ENCODE data around the gene TGFBR2. TPM values are rescaled to one million over a fixed set of nuclear protein-coding genes. Genes with fewer than 3 reads are reported as not detected.

TGFBR2 gene
- total and polyA plus RNA-seq, 5 donors, result 77.7 to 255 (median 197) TPM

GRCh38 chr3:30658328-30659052 lies 52.1 kb downstream of the TGFBR2 start:
- Histone ChIP-seq H3K4me1 (ENCODE audit: control insufficient read depth, insufficient read depth, low read length) (peaks cover 38% of the 10 kb centered on the region), H3K27ac (ENCODE audit: low read length) (peak overlapping the region; percentile 87), H3K4me3 (ENCODE audit: low read length) (no peak overlapping the region), H3K27me3 (ENCODE audit: control insufficient read depth, insufficient read depth) (no peaks in the 10 kb centered on the region), H3K9me3 (ENCODE audit: control insufficient read depth, low read length) (no peaks in the 10 kb centered on the region)
- intact Hi-C loops (cut with DNase I), result no loop called here
- ATAC-seq (peak; percentile 59 to 67), DNase-seq (peak in 1 of 3 donors; percentile 54)
- WGBS, result 19% methylated on average over 9 of the region's 9 CpGs

- DNase-seq (peak in 1 of 3 donors; percentile 26), ATAC-seq (peak; percentile 30 to 49)
- peak overlapping the region; percentile 34 for H3K27ac ChIP-seq (ENCODE audit: low read length)
- intact Hi-C loops (cut with DNase I), result no loop called here
- H3K4me3 ChIP-seq (ENCODE audit: low read length), result no peak overlapping the region
- no peaks in the 10 kb centered on the region for H3K27me3 ChIP-seq (ENCODE audit: control insufficient read depth, insufficient read depth)
- no peaks in the 10 kb centered on the region for H3K9me3 ChIP-seq (ENCODE audit: control insufficient read depth, low read length)
- 71% methylated on average over 7 of the region's 7 CpGs for WGBS
- H3K4me1 ChIP-seq (ENCODE audit: control insufficient read depth, insufficient read depth, low read length), result peaks cover 34% of the 10 kb centered on the region
Observed at GRCh38 chr3:30659270-30660130, 53.1 kb downstream of the TGFBR2 start.

- Histone ChIP-seq H3K27me3 (ENCODE audit: control insufficient read depth, insufficient read depth) (no peaks in the 10 kb centered on the region), H3K27ac (ENCODE audit: low read length) (no peak overlapping the region), H3K9me3 (ENCODE audit: control insufficient read depth, low read length) (no peaks in the 10 kb centered on the region), H3K4me3 (ENCODE audit: low read length) (no peak overlapping the region), H3K4me1 (ENCODE audit: control insufficient read depth, insufficient read depth, low read length) (peaks cover 34% of the 10 kb centered on the region)
- ATAC-seq (no peak), DNase-seq (no peak)
- intact Hi-C loops (cut with DNase I), result no loop called here
- 60% methylated on average over 3 of the region's 3 CpGs for WGBS
Observed at GRCh38 chr3:30660136-30660535, 53.7 kb downstream of the TGFBR2 start.

- WGBS, result 87% methylated on average over 3 of the region's 3 CpGs
- Histone ChIP-seq H3K27ac (ENCODE audit: low read length) (peak overlapping the region; percentile 78), H3K4me3 (ENCODE audit: low read length) (no peak overlapping the region)
Observed at GRCh38 chr3:30660656-30661055, 54.3 kb downstream of the TGFBR2 start.

GRCh38 chr3:30661098-30661873 lies 54.9 kb downstream of the TGFBR2 start:
- DNase-seq (no peak), ATAC-seq (no peak)
- 76% methylated on average over 2 of the region's 2 CpGs for WGBS
- Histone ChIP-seq H3K27ac (ENCODE audit: low read length) (peak overlapping the region; percentile 2), H3K4me1 (ENCODE audit: control insufficient read depth, insufficient read depth, low read length) (peaks cover 30% of the 10 kb centered on the region), H3K27me3 (ENCODE audit: control insufficient read depth, insufficient read depth) (no peaks in the 10 kb centered on the region), H3K9me3 (ENCODE audit: control insufficient read depth, low read length) (no peaks in the 10 kb centered on the region), H3K4me3 (ENCODE audit: low read length) (no peak overlapping the region)
- intact Hi-C loops (cut with DNase I), result no loop called here

More at GRCh38 chr3:30660656-30661055, 54.3 kb downstream of the TGFBR2 start:
- DNase-seq (no peak), ATAC-seq (no peak)
- intact Hi-C loops (cut with DNase I), result no loop called here
- Histone ChIP-seq H3K4me1 (ENCODE audit: control insufficient read depth, insufficient read depth, low read length) (peaks cover 32% of the 10 kb centered on the region), H3K27me3 (ENCODE audit: control insufficient read depth, insufficient read depth) (no peaks in the 10 kb centered on the region), H3K9me3 (ENCODE audit: control insufficient read depth, low read length) (no peaks in the 10 kb centered on the region)

- no peak for ATAC-seq
- H3K27me3 ChIP-seq (ENCODE audit: control insufficient read depth, insufficient read depth), result no peaks in the 10 kb centered on the region
- intact Hi-C loops (cut with DNase I), result no loop called here
- H3K27ac ChIP-seq (ENCODE audit: low read length), result no peak overlapping the region
- 41% methylated on average over 3 of the region's 3 CpGs for WGBS
- no peak for DNase-seq
- H3K4me1 ChIP-seq (ENCODE audit: control insufficient read depth, insufficient read depth, low read length), result peaks cover 22% of the 10 kb centered on the region
- H3K4me3 ChIP-seq (ENCODE audit: low read length), result no peak overlapping the region
- H3K9me3 ChIP-seq (ENCODE audit: control insufficient read depth, low read length), result no peaks in the 10 kb centered on the region
Observed at GRCh38 chr3:30662836-30663235, 56.4 kb downstream of the TGFBR2 start.

GRCh38 chr3:30663533-30664241 lies 57.3 kb downstream of the TGFBR2 start:
- no peaks in the 10 kb centered on the region for H3K27me3 ChIP-seq (ENCODE audit: control insufficient read depth, insufficient read depth)
- 75% methylated on average over 4 of the region's 4 CpGs for WGBS
- intact Hi-C loops (cut with DNase I), result no loop called here
- H3K4me3 ChIP-seq (ENCODE audit: low read length), result no peak overlapping the region
- H3K27ac ChIP-seq (ENCODE audit: low read length), result peak overlapping the region; percentile 21
- no peak for ATAC-seq
- no peak for DNase-seq
- peaks cover 20% of the 10 kb centered on the region for H3K4me1 ChIP-seq (ENCODE audit: control insufficient read depth, insufficient read depth, low read length)
- H3K9me3 ChIP-seq (ENCODE audit: control insufficient read depth, low read length), result no peaks in the 10 kb centered on the region

GRCh38 chr3:30664459-30664858 lies 58.1 kb downstream of the TGFBR2 start:
- WGBS, result 71% methylated on average over 8 of the region's 8 CpGs
- DNase-seq, result peak in 2 of 3 donors; percentile 33 to 56
- intact Hi-C loops (cut with DNase I), result no loop called here
- no peaks in the 10 kb centered on the region for H3K9me3 ChIP-seq (ENCODE audit: control insufficient read depth, low read length)
- no peak overlapping the region for H3K27ac ChIP-seq (ENCODE audit: low read length)
- H3K4me1 ChIP-seq (ENCODE audit: control insufficient read depth, insufficient read depth, low read length), result peaks cover 16% of the 10 kb centered on the region
- no peak for ATAC-seq
- no peak overlapping the region for H3K4me3 ChIP-seq (ENCODE audit: low read length)
- no peaks in the 10 kb centered on the region for H3K27me3 ChIP-seq (ENCODE audit: control insufficient read depth, insufficient read depth)

- no peaks in the 10 kb centered on the region for H3K27me3 ChIP-seq (ENCODE audit: control insufficient read depth, insufficient read depth)
- no peak overlapping the region for H3K4me3 ChIP-seq (ENCODE audit: low read length)
- peaks cover 13% of the 10 kb centered on the region for H3K4me1 ChIP-seq (ENCODE audit: control insufficient read depth, insufficient read depth, low read length)
- no peaks in the 10 kb centered on the region for H3K9me3 ChIP-seq (ENCODE audit: control insufficient read depth, low read length)
- intact Hi-C loops (cut with DNase I), result no loop called here
- no peak overlapping the region for H3K27ac ChIP-seq (ENCODE audit: low read length)
- ATAC-seq (peak in 1 of 2 donors; percentile 10), DNase-seq (no peak)
- WGBS, result 38% methylated on average over 6 of the region's 6 CpGs
Observed at GRCh38 chr3:30664884-30665283, 58.5 kb downstream of the TGFBR2 start.

- no peaks in the 10 kb centered on the region for H3K27me3 ChIP-seq (ENCODE audit: control insufficient read depth, insufficient read depth)
- H3K4me3 ChIP-seq (ENCODE audit: low read length), result no peak overlapping the region
- H3K9me3 ChIP-seq (ENCODE audit: control insufficient read depth, low read length), result no peaks in the 10 kb centered on the region
- H3K4me1 ChIP-seq (ENCODE audit: control insufficient read depth, insufficient read depth, low read length), result peaks cover 10% of the 10 kb centered on the region
- intact Hi-C loops (cut with DNase I), result no loop called here
- H3K27ac ChIP-seq (ENCODE audit: low read length), result no peak overlapping the region
- ATAC-seq (no peak), DNase-seq (no peak)
- 70% methylated on average over 2 of the region's 2 CpGs for WGBS
Observed at GRCh38 chr3:30665539-30665938, 59.1 kb downstream of the TGFBR2 start.

Data from right cardiac atrium (tissue), 5 donors.